NCI-H2081 (cell line): Measurements from ENCODE around the gene BAHD1.

Experiments used
- DNase-seq, 2 experiments: peaks; one replicate each; lab custom pipeline; 2025; lab: John Stamatoyannopoulos, UW

Gene BAHD1

GRCh38 chr15:40424483-40425115, 16.2 kb upstream of the BAHD1 start:
- DNase-seq: no peak

- no peak for DNase-seq
Observed at GRCh38 chr15:40425681-40426080, 15.1 kb upstream of the BAHD1 start.

- no peak for DNase-seq
Observed at GRCh38 chr15:40427188-40427587, 13.6 kb upstream of the BAHD1 start.

DNA sequence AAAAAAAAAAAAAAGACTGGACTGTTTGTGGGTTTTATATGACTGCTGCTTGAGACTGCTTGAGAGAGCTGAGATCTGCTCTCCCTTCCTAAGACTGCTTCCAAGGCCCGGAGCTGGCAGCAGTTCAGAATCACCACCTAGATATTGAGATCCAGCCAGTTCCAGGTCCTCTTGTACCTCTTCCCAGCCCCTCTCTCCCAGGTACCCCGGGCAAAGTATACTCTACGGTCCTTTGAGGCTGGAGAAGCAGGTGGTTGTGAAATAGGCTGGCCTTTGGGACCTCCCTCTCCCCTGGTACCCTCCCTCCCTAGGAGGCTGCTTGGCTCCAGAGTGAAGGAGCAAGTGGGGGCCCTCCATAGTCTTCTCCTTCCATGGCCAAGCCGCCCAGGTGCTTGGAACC, 12.6 kb upstream of the BAHD1 start:
- no peak for DNase-seq

DNA sequence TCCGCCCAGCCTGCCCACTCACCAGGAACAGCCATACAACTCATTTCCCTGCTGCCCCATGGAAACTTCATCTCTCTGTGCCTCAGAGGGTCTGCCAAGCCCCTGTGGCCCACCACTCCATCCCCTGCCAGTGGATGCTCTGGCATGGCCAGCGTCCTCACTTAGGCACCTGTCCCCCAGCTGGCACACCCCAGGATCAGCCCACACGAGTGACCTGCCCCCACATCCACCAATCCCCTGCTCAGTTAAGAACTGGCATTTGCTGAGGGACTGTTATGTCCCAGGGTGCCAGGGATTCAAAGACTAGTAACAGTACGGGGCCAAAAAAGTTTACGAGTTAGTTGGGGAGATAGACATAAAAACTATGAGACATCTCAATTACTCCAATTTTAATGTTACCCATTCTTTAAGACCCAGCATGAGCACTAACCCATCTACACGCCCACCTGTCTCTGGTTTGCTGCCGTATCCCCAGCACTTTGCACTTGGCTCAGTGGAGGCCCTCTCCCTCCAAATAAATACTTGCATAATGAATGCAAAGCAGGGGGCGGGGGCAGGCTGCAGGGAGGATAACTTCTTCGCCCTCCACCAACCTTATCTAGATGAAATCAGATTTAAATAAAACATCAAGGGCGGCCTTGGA, 11.6 kb upstream of the BAHD1 start:
- no peak for DNase-seq

DNA sequence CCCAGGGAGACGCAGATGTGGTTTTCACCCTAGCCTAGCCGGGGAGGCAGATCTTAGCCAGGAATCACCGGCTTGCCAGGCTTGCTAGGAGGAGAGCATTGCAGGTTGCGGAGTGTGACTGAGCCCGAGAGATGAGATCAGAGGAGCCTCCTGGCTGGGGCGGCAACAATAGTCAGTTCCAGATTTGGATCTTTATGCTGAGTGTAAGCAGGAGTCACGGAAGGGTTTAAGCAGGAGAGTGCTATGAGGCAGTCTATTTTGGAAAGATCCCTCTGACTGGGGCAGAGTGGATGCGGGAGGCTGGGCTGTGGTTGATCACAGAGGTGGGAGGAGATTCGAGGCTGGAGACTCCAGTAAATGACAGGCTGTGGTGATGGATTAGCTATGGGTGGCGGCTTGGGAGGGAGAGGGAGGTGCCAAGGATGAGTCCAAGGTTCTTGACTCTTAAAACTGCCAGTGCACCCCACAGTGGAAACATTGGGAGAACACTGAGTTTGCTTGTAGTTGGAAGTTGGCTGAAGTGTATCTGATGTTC, 10.4 kb upstream of the BAHD1 start:
- DNase-seq: no peak

GRCh38 chr15:40435023-40435709, 5.6 kb upstream of the BAHD1 start:
- DNase-seq: no peak

GRCh38 chr15:40435710-40436089, 5.1 kb upstream of the BAHD1 start:
- DNase-seq: no peak

DNA sequence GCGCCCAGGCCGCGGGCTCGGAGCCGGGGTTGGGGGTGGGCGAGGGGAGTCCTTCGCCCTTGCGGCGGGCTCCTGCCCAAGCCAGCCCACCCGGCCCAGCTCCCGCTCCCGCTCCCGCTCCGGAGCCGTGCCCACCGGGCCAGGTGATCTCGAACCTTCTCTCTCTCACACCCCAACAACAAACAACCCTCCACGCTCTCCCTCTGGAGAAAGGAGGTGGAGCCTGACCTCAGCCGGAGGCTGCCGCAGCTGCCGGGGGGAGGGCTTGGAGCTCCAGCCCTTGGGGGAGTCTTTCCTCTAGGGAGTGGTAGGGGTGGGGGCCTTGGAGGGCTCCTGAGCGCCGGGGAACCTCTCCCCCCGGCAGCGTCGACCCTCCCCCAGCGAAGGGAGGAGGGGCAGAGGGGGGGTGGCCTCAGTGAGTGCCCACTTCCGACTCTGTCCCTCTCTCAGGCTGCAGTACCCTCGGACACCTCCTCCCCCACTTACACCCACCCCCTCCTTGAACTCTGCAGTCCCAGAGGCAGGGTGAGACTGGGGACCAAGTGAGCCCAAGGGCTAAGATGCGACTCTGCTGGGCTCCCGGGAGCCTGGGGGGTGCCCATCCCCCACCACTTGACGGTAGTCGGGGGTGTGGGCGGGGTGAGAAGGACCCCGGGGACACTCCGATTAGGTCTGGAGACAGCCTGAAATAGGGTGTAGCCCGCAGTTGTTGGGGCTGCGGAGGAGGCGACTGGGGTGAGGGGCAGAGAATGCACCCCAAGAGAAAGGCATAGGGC, 4.4 kb upstream of the BAHD1 start:
- DNase-seq: peak in 1 of 2 experiments; percentile 8

DNA sequence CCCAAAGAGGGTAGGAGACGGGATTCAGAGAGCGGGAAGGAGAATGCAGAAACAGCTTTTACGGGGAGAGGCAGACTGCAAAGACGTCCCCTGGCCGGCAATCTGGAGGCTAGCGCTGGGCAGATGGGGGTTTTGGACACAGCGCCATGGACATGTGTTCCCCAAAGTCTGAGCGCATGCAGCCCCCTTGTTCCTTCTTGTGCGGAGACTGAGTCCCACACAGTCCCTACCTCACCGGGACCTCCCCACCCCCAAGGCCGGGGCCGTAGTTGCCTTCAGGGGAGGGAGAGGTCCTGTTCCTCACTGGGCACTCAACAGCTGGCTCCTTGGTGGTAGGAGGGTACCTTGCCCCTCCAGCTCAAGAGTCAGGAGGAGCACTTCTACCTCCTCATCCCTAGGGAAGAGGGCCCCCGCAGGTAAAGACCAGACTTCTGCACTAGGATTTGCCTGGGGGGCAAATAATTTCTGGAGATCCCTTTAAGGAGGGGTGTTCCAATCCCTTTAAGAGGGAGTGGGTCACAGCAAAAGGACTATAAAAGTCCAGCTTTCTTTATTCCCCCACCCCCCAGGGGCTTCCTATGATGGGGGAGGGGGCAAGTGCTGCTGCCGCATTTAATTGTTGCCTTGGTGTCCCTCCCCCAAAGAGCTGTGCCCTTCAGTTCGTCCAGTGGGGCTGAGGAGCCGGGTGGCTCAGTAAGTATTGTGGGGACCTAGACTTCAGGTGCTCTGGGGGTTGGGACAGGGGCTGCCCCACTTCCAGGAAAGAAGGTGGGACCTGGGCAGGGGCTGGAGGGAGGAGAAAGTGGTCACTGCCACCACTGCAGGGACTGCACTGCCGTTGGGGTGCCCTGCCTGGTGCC, 3.6 kb upstream of the BAHD1 start:
- DNase-seq: no peak

- no peak for DNase-seq
Observed at GRCh38 chr15:40437752-40438687, 2.7 kb upstream of the BAHD1 start.

DNA sequence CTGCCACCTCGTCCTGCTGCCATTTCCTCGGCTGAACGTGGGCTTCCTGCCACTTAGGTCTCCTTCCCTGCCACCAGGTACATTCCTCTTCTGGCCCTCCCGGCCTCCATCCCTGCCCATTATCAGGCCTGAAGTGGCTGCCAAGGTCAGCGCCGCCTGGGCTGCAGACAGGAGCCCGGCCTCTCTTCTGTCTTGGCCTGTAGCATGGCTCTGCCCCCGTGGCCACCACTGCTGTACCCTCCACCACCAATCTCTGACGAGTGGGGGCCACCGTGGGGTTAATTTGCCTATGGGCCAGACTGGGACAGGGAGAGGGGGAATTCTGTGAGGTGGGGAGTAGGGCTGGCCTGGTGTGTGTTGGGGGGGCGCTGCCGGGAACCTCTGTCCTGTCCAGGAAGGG, 2.0 kb upstream of the BAHD1 start:
- DNase-seq: no peak

- peak; percentile 14 to 34 for DNase-seq
Observed at GRCh38 chr15:40439461-40439959, 1.2 kb upstream of the BAHD1 start.

- DNase-seq: peak in 1 of 2 experiments; percentile 57
Observed at GRCh38 chr15:40439960-40440742, 602 bp upstream of the BAHD1 start.

DNA sequence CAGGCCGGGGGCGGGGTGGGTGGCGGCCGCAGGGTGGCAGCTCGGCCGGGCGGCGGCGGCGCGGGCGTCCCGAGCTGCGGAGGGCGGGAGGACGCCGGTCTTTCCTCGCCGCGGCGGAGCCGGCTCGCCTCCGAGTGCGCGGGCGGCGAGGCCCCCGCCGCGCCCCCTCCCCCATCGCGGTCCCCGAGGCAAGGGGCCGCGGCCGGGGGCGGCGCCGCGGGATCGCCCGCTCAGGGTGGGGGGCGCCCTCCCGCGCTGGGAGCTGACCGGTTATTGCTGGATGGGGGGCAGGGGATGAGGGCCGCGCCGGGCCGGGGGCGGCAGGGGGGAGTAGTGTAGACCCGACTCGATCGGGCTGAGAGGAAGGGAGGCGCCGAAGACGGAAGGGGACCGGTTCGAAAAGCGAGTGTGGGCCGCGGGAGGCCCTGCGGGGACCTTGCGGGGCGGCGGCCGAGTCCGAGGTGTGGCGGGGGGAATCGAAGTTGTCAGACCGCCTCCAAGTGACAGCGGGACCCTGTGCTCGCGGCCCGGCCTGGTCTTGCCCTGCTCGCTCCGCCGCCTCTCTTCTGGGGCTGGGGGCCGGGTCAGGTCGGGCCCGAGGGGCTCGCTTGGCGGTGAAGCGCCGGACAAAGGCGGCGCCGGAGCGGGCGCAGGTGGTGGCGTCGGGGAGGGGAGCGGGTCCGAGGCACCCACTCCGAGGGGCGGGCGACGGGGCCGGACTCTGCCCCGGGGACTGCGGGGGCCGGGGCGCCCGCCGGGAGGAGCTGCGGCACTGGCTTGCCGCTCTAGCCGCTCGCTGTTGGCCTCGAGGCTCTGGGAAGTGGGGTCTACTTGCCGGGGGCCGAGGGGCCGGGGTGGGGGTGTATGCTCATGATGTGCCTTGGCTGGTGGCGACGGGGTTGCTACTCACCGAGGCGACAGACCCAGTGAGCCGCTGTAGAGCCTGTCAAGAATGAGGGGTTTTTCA, 1.1 kb downstream of the BAHD1 start:
- peak in 1 of 2 experiments; percentile 29 for DNase-seq

DNA sequence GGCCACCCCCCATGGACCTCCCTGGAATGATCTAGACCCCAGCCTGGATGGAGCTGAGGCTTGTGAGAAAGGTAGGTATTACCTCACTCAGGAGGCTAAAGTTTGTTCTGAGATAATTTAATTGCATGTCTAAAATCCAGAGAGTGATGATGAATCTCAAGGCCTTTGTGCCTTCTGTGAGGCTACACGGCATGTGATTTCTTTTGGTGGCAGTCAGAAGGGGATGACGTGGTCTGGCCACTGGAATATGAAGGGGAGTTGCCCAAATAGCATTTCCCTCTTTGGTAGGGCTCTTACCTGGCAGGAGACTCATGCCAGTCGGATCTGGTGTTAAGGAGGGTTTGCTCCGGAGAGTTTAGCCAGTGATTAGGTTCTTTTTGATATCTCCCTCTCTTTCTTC, 2.5 kb downstream of the BAHD1 start:
- no peak for DNase-seq

DNA sequence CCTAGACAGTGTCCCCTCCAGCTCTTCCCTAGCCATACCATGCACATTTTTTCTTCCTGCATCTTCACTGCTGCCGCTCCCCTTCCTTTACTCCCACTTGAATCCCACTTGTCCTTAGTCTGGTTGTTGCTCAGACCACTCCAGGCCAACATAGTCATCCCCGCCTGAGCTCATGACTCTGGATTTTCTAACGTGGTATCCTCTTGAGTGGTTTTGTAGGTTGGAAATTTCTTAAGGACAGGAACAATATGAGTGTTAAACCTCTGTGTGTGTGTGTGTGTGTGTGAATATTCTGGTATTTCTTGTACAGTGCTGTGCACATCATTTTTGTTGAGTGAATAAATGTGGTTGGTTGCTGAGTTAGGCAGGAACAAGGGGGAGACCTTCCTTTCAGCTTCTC, 3.1 kb downstream of the BAHD1 start:
- DNase-seq: no peak

- no peak for DNase-seq
Observed at GRCh38 chr15:40444736-40445135, 4.0 kb downstream of the BAHD1 start.
